ENCODE results near the gene MYOD1.

DNA sequence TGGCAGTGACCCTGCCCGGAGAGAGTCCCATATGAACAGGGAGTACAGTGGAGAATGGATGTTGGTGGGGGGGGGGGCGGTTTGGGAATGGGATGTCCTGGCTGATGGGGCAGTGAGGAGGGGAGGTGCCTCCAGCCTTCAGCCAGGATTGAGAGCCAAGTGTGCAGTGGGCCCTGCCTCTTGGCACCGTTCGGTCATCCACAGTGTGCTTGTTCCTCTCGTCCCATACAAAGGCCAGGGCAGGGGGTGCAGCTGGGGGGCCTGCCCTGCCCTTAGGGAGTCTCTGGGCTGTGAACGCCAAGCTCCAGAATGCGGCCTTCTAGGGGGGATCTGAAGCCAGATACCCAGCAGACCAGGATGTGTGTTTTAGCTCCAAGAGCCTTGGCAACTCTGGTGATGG is 49.2 kb downstream of the MYOD1 start:
- TF ChIP-seq, protein P1, sequence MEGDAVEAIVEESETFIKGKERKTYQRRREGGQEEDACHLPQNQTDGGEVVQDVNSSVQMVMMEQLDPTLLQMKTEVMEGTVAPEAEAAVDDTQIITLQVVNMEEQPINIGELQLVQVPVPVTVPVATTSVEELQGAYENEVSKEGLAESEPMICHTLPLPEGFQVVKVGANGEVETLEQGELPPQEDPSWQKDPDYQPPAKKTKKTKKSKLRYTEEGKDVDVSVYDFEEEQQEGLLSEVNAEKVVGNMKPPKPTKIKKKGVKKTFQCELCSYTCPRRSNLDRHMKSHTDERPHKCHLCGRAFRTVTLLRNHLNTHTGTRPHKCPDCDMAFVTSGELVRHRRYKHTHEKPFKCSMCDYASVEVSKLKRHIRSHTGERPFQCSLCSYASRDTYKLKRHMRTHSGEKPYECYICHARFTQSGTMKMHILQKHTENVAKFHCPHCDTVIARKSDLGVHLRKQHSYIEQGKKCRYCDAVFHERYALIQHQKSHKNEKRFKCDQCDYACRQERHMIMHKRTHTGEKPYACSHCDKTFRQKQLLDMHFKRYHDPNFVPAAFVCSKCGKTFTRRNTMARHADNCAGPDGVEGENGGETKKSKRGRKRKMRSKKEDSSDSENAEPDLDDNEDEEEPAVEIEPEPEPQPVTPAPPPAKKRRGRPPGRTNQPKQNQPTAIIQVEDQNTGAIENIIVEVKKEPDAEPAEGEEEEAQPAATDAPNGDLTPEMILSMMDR (IDR thresholded peaks at IDR 0.05): no peak
- no peak for TF ChIP-seq EP300 (IDR thresholded peaks at IDR 0.05)

Data from gastroesophageal sphincter (tissue), 3 donors.